Cardiac muscle cell (in vitro differentiated cells and primary cell): ENCODE data around the gene RYR1. TPM values are rescaled to one million over a fixed set of nuclear protein-coding genes. Genes with fewer than 3 reads are reported as not detected.

ENCODE experiments used
- DNase-seq, 2 donors: peaks; one replicate each; pipeline versions ENCODE4 v3.0.0 to v3.0.0-alpha.2; 2010 to 2017; ENCODE audit warnings: low read depth in 1 of 2, low spot score in 1 of 2
- H3K27ac ChIP-seq: fragments of 200-600 bp; sonication (generic); 2 replicates; pipeline ENCODE4 v1.5.1; 2016
- H3K27me3 ChIP-seq: fragments of 200-600 bp; sonication (generic); 2 replicates; pipeline ENCODE4 v1.6.0; 2016; ENCODE audit warnings: control low read depth
- H3K36me3 ChIP-seq: fragments of 200-600 bp; sonication (generic); 2 replicates; pipeline ENCODE4 v1.5.1; 2016; ENCODE audit warnings: control low read depth
- H3K4me1 ChIP-seq: fragments of 200-600 bp; sonication (generic); 2 replicates; pipeline ENCODE4 v1.8.1; 2017; ENCODE audit warnings: low read depth, mild to moderate bottlenecking, mixed run types
- H3K4me3 ChIP-seq: fragments of 200-600 bp; sonication (generic); 2 replicates; pipeline ENCODE4 v1.5.1; 2016; ENCODE audit warnings: mild to moderate bottlenecking
- H3K9me3 ChIP-seq: fragments of 200-600 bp; sonication (generic); 2 replicates; pipeline ENCODE4 v1.5.1; 2017; ENCODE audit warnings: low read depth, mild to moderate bottlenecking, control low read depth
- polyA plus RNA-seq: library from polyadenylated mRNA; unstranded; fragments of >200 nt; fragmentation: Nextera tagmentation; extraction: Ambion mirVana; gene quantifications from 2 replicates; pipeline ENCODE4 v1.2.1, GENCODE V29; 2016
- total RNA-seq: library from RNA; depleted of rRNA; stranded (reverse); fragments of >200 nt; gene quantifications from 2 replicates; pipeline ENCODE4 v1.2.3, GENCODE V29; 2016
- TF ChIP-seq, protein P1 (sequence below): IDR thresholded peaks from 2 replicates; pipeline ENCODE4 v1.5.1; 2012; ENCODE audit warnings: low read depth, mild to moderate bottlenecking, low read length

Gene RYR1
- total and polyA plus RNA-seq, 2 experiments from 2014 or later: 0.71 to 12.8 TPM

DNA sequence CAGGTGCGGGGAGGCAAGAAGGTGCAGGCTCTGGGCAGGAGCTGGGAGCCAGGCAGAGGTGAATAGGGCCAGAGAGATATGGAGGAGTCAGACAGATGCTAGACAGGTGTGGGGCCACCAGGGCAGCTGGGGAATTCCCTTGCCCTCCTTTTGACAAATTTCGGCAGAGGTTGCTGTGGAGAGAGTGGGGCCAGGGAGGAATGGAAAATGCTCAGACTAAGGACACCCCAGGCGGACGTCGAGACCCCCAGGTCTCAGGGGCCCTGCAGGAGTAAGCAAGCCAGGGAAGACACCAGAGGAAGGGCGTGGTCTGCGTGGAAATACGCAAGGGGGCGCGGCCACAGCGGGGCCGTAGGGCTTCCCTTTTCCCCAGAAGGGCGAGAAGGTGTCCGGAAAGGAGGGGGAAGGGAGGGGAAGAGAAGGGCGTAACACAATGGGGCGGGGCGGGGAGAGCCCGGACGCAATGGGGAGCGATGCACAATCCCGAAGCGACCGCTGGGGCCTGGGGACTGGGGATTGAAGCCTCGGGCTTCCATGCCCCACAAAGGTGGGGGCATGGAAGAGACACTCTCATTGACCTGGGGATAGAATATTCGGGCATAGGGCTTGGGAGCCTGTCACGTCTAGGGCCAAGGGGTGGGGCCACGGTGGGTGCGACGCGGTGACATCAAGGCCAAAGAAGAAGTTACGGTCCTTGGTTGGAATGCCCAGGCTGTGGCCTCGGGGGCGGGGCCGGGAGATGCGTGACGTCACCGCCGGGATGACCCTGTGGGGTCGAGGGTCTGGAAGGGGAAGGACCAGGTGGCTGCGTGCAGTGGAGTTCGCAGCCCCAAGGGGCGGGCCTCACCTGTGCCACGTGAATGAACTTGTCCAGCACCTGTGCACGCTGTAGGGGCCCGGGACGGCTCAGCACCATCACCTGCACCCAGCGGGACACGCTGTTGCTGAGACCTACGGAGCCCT is 15.7 kb upstream of the RYR1 start:
- Histone ChIP-seq H3K4me1 (peaks cover 4% of the 10 kb centered on the region), H3K27me3 (peaks cover 6% of the 10 kb centered on the region), H3K27ac (no peak overlapping the region), H3K9me3 (no peaks in the 10 kb centered on the region), H3K4me3 (peak overlapping the region; percentile 31), H3K36me3 (no peaks in the 10 kb centered on the region)
- DNase-seq: peak; percentile 43 to 48
- TF ChIP-seq, protein P1, sequence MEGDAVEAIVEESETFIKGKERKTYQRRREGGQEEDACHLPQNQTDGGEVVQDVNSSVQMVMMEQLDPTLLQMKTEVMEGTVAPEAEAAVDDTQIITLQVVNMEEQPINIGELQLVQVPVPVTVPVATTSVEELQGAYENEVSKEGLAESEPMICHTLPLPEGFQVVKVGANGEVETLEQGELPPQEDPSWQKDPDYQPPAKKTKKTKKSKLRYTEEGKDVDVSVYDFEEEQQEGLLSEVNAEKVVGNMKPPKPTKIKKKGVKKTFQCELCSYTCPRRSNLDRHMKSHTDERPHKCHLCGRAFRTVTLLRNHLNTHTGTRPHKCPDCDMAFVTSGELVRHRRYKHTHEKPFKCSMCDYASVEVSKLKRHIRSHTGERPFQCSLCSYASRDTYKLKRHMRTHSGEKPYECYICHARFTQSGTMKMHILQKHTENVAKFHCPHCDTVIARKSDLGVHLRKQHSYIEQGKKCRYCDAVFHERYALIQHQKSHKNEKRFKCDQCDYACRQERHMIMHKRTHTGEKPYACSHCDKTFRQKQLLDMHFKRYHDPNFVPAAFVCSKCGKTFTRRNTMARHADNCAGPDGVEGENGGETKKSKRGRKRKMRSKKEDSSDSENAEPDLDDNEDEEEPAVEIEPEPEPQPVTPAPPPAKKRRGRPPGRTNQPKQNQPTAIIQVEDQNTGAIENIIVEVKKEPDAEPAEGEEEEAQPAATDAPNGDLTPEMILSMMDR: no peak

DNA sequence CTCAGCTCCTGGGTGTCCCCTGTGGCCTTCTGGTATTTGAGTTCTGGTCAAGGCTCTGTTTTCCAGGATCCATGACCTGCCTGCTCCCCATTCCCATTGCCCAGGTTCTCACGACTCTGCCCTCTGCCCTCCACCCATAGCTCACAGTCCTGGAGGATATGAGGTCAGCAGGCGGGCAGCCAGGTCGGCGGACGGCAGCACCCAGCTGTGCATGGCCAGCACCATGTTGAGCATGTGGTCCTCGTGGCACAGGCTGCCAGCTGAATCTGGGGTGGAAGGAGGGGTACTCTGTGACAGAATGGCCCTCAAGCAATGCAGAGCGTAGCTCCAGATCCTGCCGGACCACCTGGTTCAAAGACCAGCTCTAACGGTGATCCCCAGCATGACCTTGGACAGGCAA is 12.6 kb upstream of the RYR1 start:
- H3K4me3 ChIP-seq: no peak overlapping the region
- TF ChIP-seq, protein P1: no peak
- no peaks in the 10 kb centered on the region for H3K9me3 ChIP-seq
- peaks cover 6% of the 10 kb centered on the region for H3K27me3 ChIP-seq
- no peaks in the 10 kb centered on the region for H3K4me1 ChIP-seq
- DNase-seq: no peak
- no peak overlapping the region for H3K27ac ChIP-seq
- no peaks in the 10 kb centered on the region for H3K36me3 ChIP-seq

DNA sequence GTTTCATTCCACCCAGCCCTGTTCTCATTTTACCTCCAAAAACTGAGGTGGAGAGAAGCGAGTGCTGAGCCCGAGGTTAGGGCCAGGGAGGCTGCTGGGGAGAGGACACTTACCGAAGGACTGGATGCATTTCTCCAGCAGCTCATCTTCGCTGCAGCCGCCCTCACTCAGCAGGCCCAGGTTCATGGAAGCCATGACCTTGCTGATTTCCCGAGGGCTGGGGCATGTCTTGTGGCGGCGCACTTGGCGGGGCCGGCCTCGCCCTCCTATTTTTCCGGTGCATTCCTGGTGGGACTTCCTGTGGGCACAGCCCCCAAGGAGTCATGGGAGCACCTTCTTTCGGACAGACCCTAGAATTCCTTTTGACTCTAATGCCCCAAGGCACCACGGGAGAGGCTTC is 11.6 kb upstream of the RYR1 start:
- peaks cover 6% of the 10 kb centered on the region for H3K27me3 ChIP-seq
- H3K27ac ChIP-seq: no peak overlapping the region
- TF ChIP-seq, protein P1: no peak
- H3K36me3 ChIP-seq: no peaks in the 10 kb centered on the region
- no peaks in the 10 kb centered on the region for H3K4me1 ChIP-seq
- no peak overlapping the region for H3K4me3 ChIP-seq
- DNase-seq: no peak
- H3K9me3 ChIP-seq: no peaks in the 10 kb centered on the region

DNA sequence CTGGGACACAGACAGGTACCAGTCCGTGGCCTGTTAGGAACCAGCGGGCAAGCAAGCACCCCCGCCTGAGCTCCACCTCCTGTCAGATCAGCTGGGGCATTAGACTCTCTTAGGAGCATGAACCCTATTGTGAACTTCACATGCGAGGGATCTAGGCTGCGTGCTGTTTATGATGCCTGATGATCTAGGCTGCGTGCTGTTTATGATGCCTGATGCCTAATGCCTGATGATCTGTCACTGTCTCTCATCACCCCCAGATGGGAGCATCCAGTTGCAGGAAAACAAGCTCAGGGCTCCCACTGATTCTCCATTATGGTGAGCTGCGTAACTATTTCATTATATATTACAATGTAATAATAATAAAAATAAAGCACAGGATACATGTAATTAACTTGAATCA is 11.1 kb upstream of the RYR1 start:
- no peak for DNase-seq
- no peak overlapping the region for H3K27ac ChIP-seq
- H3K4me1 ChIP-seq: no peaks in the 10 kb centered on the region
- no peaks in the 10 kb centered on the region for H3K9me3 ChIP-seq
- no peaks in the 10 kb centered on the region for H3K36me3 ChIP-seq
- H3K27me3 ChIP-seq: peaks cover 6% of the 10 kb centered on the region
- TF ChIP-seq, protein P1: no peak
- no peak overlapping the region for H3K4me3 ChIP-seq

DNA sequence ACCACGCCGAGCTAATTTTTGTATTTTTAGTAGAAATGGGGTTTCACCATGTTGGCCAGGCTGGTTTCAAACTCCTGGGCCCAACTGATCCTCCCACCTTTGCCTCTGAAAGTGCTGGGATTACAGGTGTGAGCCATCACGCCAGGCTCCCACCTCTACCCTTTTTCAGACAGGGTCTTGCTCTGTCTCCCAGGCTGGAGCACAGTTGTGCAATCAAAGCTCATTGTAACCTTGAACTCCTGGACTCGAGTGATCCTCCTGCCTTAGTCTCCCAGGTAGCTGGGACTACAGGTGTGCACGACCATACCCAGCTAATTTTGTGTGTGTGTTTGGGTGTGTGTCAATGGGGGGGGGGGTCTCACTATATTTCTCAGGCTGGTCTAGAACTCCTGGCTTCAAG is 9.2 kb upstream of the RYR1 start:
- TF ChIP-seq, protein P1: no peak
- no peak for DNase-seq
- Histone ChIP-seq H3K9me3 (no peaks in the 10 kb centered on the region), H3K4me1 (no peaks in the 10 kb centered on the region), H3K27ac (no peak overlapping the region), H3K27me3 (peaks cover 6% of the 10 kb centered on the region), H3K36me3 (no peaks in the 10 kb centered on the region), H3K4me3 (no peak overlapping the region)
